IMR-90 (cell line): ENCODE results near the gene KDM4E. TPM values are rescaled to one million over a fixed set of nuclear protein-coding genes. Genes with fewer than 3 reads are reported as not detected.

Source experiments
- ATAC-seq: fragments of 200-7000 bp; cut with Tn5 transposase; 2 replicates; pipeline ENCODE4 v1.9.1; 2020; ENCODE audit warnings: low read depth, mild to moderate bottlenecking, moderate library complexity
- BruUV-seq: library from RNA; stranded (reverse); fragments of 400-500 nt; replicated peaks from 2 replicates; lab custom pipeline; 2021; lab: Mats Ljungman, UMichigan
- CTCF ChIA-PET: fragments of 300-600 bp; formaldehyde crosslinking; extraction: SDS; loops from one replicate; lab custom pipeline; 2021; ENCODE audit warnings: antibody characterized with exemption; lab: Yijun Ruan, JAX
- POLR2A ChIA-PET: fragments of 300-600 bp; sonication (Branson Sonifier 250); formaldehyde crosslinking; loops from one replicate; lab custom pipeline; 2022; ENCODE audit warnings: antibody characterized with exemption; ENCODE audit not compliant: unreplicated experiment; lab: Charles Lee
- DNase-seq: peaks from one replicate; pipeline ENCODE4 v3.0.0; 2013
- H2AFZ ChIP-seq: replicated peaks from 2 replicates; pipeline ENCODE3; 2013; ENCODE audit warnings: low read length, mild to moderate bottlenecking; ENCODE audit not compliant: poor library complexity
- H2AK5ac ChIP-seq: 2 replicates; pipeline ENCODE4 v1.6.1; 2013; ENCODE audit warnings: low read depth, low read length, inconsistent platforms
- H2AK9ac ChIP-seq: replicated peaks from 2 replicates; pipeline ENCODE3; 2013; ENCODE audit warnings: mild to moderate bottlenecking, low read depth, low read length, moderate library complexity; ENCODE audit not compliant: poor library complexity
- H2BK120ac ChIP-seq: 2 replicates; pipeline ENCODE4 v1.6.1; 2013; ENCODE audit warnings: low read depth, low read length, inconsistent platforms
- H2BK15ac ChIP-seq: 3 replicates; pipeline ENCODE4 v1.6.1; 2013; ENCODE audit warnings: low read depth, low read length, inconsistent platforms
- H2BK20ac ChIP-seq: 2 replicates; pipeline ENCODE4 v1.6.1; 2013; ENCODE audit warnings: low read depth, mild to moderate bottlenecking, inconsistent platforms, low read length, moderate library complexity
- H2BK5ac ChIP-seq: 2 replicates; pipeline ENCODE4 v1.6.1; 2013; ENCODE audit warnings: mild to moderate bottlenecking, low read depth, low read length, inconsistent platforms; ENCODE audit not compliant: poor library complexity, severe bottlenecking
- H3K14ac ChIP-seq: replicated peaks from 2 replicates; pipeline ENCODE4 v1.6.1; 2013; ENCODE audit warnings: low read depth, low read length, inconsistent platforms
- H3K18ac ChIP-seq: 2 replicates; pipeline ENCODE4 v1.6.1; 2013; ENCODE audit warnings: low read depth, low read length, control low read depth
- H3K23ac ChIP-seq: 2 replicates; pipeline ENCODE4 v1.6.1; 2013; ENCODE audit warnings: low read depth, low read length, inconsistent platforms
- H3K27ac ChIP-seq: 2 replicates; pipeline ENCODE4 v1.5.1; 2013; ENCODE audit warnings: mild to moderate bottlenecking, control low read depth, low read length; ENCODE audit not compliant: insufficient read depth
- H3K27me3 ChIP-seq: 2 replicates; pipeline ENCODE4 v1.6.1; 2013; ENCODE audit warnings: low read length; ENCODE audit not compliant: control insufficient read depth, insufficient read depth
- H3K36me3 ChIP-seq: 2 replicates; pipeline ENCODE4 v1.6.1; 2013; ENCODE audit warnings: low read length, mixed read lengths; ENCODE audit not compliant: control insufficient read depth, insufficient read depth
- H3K4ac ChIP-seq: 2 replicates; pipeline ENCODE4 v1.6.1; 2013; ENCODE audit warnings: low read depth, low read length, inconsistent platforms
- H3K4me1 ChIP-seq: 2 replicates; pipeline ENCODE4 v1.6.1; 2013; ENCODE audit warnings: low read length, mixed read lengths; ENCODE audit not compliant: control insufficient read depth, insufficient read depth
- H3K4me2 ChIP-seq: 2 replicates; pipeline ENCODE4 v1.6.1; 2013; ENCODE audit warnings: low read depth, mild to moderate bottlenecking, control low read depth, low read length, moderate library complexity
- H3K4me3 ChIP-seq: 2 replicates; pipeline ENCODE4 v1.5.1; 2013; ENCODE audit warnings: low read depth, mild to moderate bottlenecking, control low read depth, low read length, moderate library complexity; ENCODE audit not compliant: insufficient read depth
- H3K56ac ChIP-seq: 2 replicates; pipeline ENCODE4 v1.6.1; 2013; ENCODE audit warnings: low read length, inconsistent platforms; ENCODE audit not compliant: insufficient read depth; ENCODE audit errors: extremely low read depth
- H3K79me1 ChIP-seq, 2 experiments: 2 replicates each; pipeline ENCODE4 v1.6.1; 2013; ENCODE audit warnings: low read length in 2 of 2, inconsistent platforms in 1 of 2, low read depth in 1 of 2
- H3K9ac ChIP-seq: 2 replicates; pipeline ENCODE4 v1.6.1; 2013; ENCODE audit warnings: low read depth, low read length, control low read depth
- H3K9me1 ChIP-seq: 2 replicates; pipeline ENCODE4 v1.6.1; 2013; ENCODE audit warnings: low read length, inconsistent platforms; ENCODE audit not compliant: insufficient read depth
- H3K9me3 ChIP-seq: 2 replicates; pipeline ENCODE4 v1.6.1; 2013; ENCODE audit warnings: low read length; ENCODE audit not compliant: control insufficient read depth, insufficient read depth
- H4K20me1 ChIP-seq: 2 replicates; pipeline ENCODE4 v1.6.1; 2013; ENCODE audit warnings: low read length, inconsistent platforms; ENCODE audit not compliant: insufficient read depth
- H4K5ac ChIP-seq: 2 replicates; pipeline ENCODE4 v1.6.1; 2013; ENCODE audit warnings: mild to moderate bottlenecking, low read depth, low read length, control low read depth
- H4K8ac ChIP-seq, 2 experiments: 2 replicates each; pipeline ENCODE4 v1.6.1; 2013; ENCODE audit warnings: low read depth in 2 of 2, low read length in 2 of 2, control low read depth in 1 of 2, inconsistent platforms in 1 of 2
- H4K91ac ChIP-seq: 2 replicates; pipeline ENCODE4 v1.6.1; 2013; ENCODE audit warnings: low read depth, low read length, inconsistent platforms; ENCODE audit not compliant: insufficient read depth
- CHD1 ChIP-seq: IDR thresholded peaks from 2 replicates; pipeline ENCODE4 v1.6.1; 2012; ENCODE audit warnings: low read depth, low read length, improper control_type of control experiment
- SMC3 ChIP-seq: fragments of 150-350 bp; IDR thresholded peaks from 2 replicates; pipeline ENCODE4 v1.6.1; 2016; ENCODE audit warnings: low read depth, mild to moderate bottlenecking, antibody characterized with exemption, low read length, moderate library complexity
- WGBS, 2 experiments: methylation state at CpG; one replicate each; pipeline versions ENCODE4 v1.1.5 to v1.1.7; 2013; ENCODE audit warnings: missing lambda C conversion rate in 2 of 2; ENCODE audit not compliant: insufficient read length in 1 of 2; ENCODE audit errors: extremely low coverage in 2 of 2; 5-methylcytosine and 5-hydroxymethylcytosine counted together
- dilution Hi-C: fragments of 300-500 bp; cut with HindIII; formaldehyde crosslinking; loops from one replicate; pipeline ENCODE4 v1.14.3; 2018; ENCODE audit warnings: low sequenced_read_pairs; ENCODE audit not compliant: unreplicated experiment
- in situ Hi-C: fragments of 300-500 bp; cut with MboI; formaldehyde crosslinking; loops from 3 replicates; pipeline ENCODE4 v1.14.3; 2019; ENCODE audit warnings: low sequenced_read_pairs, inconsistent platforms, mixed read lengths
- intact Hi-C: fragments of 100-400 bp; cut with micrococcal nuclease; formaldehyde crosslinking; loops from 2 replicates; pipeline ENCODE4 v1.10.0; 2022
- polyA plus RNA-seq, 3 experiments: library from polyadenylated mRNA; depleted of rRNA; stranded (reverse); fragments of >200 nt; gene quantifications; 2 replicates each; pipeline ENCODE4 v1.2.3, GENCODE V29; 2012; ENCODE audit warnings: low replicate concordance in 1 of 3
- total RNA-seq: library from RNA; depleted of rRNA; stranded (reverse); fragments of >200 nt; gene quantifications from 2 replicates; pipeline ENCODE4 v1.2.3, GENCODE V29; 2012

Gene KDM4E
- total and polyA plus RNA-seq, 2 of the 4 experiments (the other 2 are of a cell fraction): not detected

DNA sequence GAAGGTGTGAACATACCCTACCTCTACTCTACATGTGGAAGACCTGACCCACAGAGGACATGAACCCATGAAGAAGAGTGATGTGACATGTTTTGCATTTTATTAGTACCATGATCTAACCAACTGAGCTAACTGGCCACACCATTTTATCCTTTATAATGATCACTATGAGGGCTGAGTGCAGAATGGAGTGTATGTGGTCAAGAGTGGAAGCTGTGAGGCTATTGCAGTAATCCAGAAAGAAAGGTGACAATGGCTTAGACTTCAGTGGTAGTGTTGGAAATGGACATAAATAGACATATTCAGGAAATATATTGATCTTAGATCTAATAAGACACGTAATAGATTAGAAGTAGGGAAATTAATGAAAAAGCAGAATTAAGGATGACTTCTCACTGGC is 45.4 kb downstream of the KDM4E start:
- no peak overlapping the region for H2AFZ ChIP-seq
- no peak overlapping the region for H3K4me2 ChIP-seq
- H3K4me1 ChIP-seq: no peaks in the 10 kb centered on the region; the same call in 1 of the 2 replicates
- H4K20me1 ChIP-seq: no peaks in the 10 kb centered on the region
- H3K27me3 ChIP-seq: no peaks in the 10 kb centered on the region
- no peak overlapping the region for H4K91ac ChIP-seq
- H3K56ac ChIP-seq: no peak overlapping the region
- H4K8ac ChIP-seq: no peak overlapping the region
- H3K23ac ChIP-seq: no peak overlapping the region
- no peaks in the 10 kb centered on the region for H3K9me3 ChIP-seq
- no peak overlapping the region for H2BK120ac ChIP-seq
- no peak overlapping the region for H3K14ac ChIP-seq
- H3K79me1 ChIP-seq: peaks cover 9 to 22% of the 10 kb centered on the region in 2 experiments; a peak in 2 of 4 replicates
- no peak overlapping the region for H3K4me3 ChIP-seq
- H2AK9ac ChIP-seq: no peak overlapping the region
- H3K27ac ChIP-seq: no peak overlapping the region
- ATAC-seq (no peak), DNase-seq (no peak)
- ChIA-PET POLR2A (no interaction called here), CTCF (no interaction called here)
- H2AK5ac ChIP-seq: no peak overlapping the region
- no peak overlapping the region for H3K18ac ChIP-seq
- no peak overlapping the region for H2BK20ac ChIP-seq
- BruUV-seq: no TSS peak
- in situ Hi-C loops: loop anchor here (25.0 kb wide), 1 partner anchor 1367 kb away; no protein-coding TSS in a partner anchor
- no peaks in the 10 kb centered on the region for H3K9me1 ChIP-seq
- H4K5ac ChIP-seq: no peak overlapping the region
- dilution Hi-C loops: no loop called here
- H3K4ac ChIP-seq: no peak overlapping the region
- H3K36me3 ChIP-seq: no peaks in the 10 kb centered on the region
- TF ChIP-seq SMC3: no peak
- TF ChIP-seq CHD1: no peak
- H2BK5ac ChIP-seq: no peak overlapping the region
- no peak overlapping the region for H3K9ac ChIP-seq
- intact Hi-C loops: no loop called here
- WGBS, 2 experiments: no CpG with 5 or more reads among the region's 1 CpG
- H2BK15ac ChIP-seq: no peak overlapping the region
